ENCODE results near the gene STRBP.
"Not testable (repeated sequence)": the region's sequence is repeated elsewhere in the genome, so short reads cannot be mapped to it uniquely, and the experiment has no call there.

The STRBP gene

GRCh38 chr9:123246534-123246933, 21.9 kb downstream of the STRBP start:
- DNase-seq: no peak

DNA sequence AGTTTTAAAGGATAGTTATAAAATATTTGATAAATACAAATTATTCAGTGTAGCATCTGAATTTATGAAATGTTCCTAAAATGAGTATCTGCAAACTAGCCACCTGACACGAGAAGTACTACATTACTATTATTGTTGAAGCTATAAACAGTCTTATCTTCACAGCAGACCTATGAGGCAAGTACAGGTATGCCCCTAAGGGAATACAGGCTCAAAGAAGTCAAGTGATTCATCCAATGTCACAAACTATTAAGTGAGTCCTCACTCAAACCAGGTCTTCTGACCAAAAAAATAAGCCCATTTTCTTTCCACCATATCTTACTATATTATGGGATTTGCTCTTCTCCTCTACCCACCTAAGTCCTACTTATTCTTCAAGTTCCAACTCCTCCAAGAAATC, 28.7 kb downstream of the STRBP start:
- DNase-seq: no peak

GRCh38 chr9:123238365-123238764, 30.0 kb downstream of the STRBP start:
- DNase-seq: no peak

- DNase-seq: no peak
These were observed 31.2 kb downstream of the STRBP start for GRCh38 chr9:123237220-123237619.

GRCh38 chr9:123235448-123235847, 32.9 kb downstream of the STRBP start:
- no peak for DNase-seq

DNA sequence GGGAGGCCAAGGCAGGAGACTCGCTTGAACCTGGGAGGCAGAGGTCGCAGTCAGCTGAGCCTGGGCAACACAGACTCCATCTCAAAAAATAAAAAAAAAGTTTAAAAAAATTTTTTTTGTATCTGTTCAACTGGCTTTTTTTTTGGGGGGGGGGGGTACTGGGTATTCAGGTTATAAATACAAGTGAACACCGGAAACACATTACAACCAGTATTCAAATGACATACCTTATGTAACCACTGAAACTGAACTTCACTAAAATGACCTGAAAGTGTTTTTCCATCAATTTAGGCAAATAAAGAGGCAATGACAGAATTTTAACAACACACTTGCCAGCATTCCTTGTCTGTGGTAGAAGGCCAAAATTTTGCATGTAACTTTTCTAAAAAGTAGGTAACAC, 33.5 kb downstream of the STRBP start:
- no peak for DNase-seq

GRCh38 chr9:123232332-123232731, 36.1 kb downstream of the STRBP start:
- no peak for DNase-seq

DNA sequence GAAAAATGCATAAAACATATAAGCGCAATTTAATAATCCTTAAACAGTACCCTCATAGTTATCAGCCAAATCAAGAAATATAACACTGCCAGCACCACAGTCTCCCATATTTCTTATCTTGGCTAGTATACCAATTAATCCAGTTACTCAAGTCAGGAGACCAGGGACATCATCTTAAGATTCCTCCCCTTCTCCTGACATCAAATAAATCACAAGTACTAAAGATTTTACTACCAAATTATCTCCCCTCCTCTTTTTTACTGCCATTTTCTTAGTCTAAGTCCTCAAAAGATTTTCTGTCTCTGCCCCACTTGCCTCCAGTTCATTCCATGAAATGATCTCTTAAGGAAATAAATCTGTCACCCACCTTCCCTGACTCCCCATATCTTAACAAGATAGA, 37.0 kb downstream of the STRBP start:
- no peak for DNase-seq

- no peak for DNase-seq
These were observed 39.4 kb downstream of the STRBP start for GRCh38 chr9:123228967-123229366.

- no peak for DNase-seq
These were observed 42.4 kb downstream of the STRBP start for GRCh38 chr9:123225995-123226394.

- DNase-seq: no peak
These were observed 43.0 kb downstream of the STRBP start for GRCh38 chr9:123225374-123225813.

DNA sequence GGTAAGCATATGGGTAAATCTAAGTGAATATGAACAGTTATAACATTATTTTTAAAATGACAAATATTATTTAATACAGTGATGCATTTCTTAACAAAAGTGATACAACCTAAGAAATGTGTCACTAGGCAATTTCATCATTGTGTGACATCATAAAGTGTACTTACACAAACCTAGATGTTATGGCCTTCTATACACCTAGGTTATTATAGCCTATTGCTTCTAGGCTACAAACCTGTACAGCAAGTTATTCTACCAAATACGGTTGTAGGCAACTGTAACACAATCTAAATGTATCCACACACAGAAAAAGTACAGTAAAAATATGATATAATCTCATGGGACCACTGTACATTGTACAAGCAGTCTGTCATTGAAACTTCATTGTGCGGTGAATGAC, 48.3 kb downstream of the STRBP start:
- no peak for DNase-seq

DNA sequence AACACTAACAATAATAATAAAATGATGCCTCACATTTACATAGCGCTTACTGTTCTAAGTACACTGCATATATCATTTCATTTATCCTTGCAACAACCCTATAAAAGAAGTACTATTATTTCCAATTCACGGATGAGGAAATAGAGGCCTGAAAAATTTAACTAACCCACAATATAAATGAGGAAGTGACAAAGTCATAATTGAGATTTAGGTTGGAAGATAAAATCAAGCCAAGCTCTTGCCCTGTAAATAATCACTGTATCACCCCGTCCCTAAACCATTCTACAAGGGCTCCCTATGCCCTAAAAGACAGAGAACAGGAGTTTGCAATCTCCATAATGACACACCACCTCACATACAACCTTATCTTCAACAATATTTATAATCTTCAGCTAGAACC, 49.6 kb downstream of the STRBP start:
- no peak for DNase-seq

DNA sequence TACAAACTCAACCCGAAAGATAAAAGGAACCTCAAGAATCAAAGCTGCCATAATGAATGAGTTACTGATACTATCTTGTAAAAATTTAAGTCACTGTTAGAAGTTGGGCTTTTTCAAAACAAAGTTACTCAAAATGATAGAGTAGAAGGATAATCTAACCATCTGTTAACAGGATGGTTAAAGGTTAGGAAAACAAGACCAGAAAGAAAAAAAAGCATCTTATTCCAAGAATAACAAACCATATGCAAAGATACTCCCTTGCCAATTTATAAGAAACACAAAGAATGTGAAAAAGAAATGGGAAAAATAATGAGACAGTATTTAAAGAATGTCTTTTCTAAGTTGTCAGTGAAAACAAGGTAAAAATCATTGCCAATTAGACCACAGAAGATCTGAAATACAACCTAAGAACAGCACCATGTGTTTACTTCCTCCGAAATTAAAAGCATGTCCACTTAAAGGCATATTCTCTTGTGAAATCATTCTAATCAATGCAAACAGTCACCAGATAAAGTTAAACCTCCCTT, 51.2 kb downstream of the STRBP start:
- no peak for DNase-seq

- DNase-seq: no peak
These were observed 52.1 kb downstream of the STRBP start for GRCh38 chr9:123216251-123216797.

GRCh38 chr9:123211081-123211480, 57.3 kb downstream of the STRBP start:
- DNase-seq: no peak

DNA sequence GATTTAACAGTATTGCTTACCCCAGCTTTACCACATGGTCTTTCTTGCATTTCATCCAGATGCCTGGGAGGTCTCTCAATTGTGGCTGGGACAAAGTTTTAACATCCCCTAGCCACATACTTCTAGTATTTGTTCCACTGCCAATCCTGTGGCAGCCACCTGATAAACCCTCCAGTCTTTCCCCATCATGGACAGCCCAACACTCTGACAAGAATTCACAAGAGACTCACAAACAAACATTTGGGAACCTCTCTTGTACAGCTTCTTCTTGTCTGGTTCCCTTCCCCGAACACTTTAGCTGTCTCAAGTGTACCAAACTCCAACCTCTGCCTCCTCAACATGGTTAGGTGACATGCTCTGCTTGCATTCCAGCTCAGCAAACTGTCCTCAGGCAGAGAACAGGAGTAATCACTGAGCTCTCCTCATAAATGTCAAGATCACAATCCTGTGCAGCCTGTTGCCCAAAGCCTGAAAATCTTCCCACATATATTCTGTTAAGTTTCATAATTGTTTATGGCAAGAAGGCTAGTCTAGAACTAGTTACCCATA, 59.7 kb downstream of the STRBP start:
- no peak for DNase-seq

GRCh38 chr9:123206065-123206464, 62.3 kb downstream of the STRBP start:
- DNase-seq: no peak

DNA sequence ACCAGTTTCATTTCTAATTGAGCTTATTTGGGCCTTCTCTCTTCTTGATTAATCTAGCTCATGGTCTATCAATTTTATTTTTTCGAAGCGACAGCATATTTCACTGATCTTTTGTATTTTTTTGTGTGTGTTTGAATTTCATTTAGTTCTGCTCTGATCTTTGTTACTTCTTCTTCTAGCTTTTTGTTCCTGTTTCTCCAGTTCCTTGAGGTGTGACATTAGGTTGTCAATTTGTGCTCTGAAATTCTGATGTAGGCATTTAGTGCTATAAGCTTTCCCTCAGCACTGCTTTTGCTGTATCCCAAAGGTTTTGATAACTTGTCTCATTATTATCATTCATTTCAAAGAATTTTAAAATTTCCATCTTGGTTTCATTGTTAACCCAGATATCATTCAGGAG, 67.3 kb downstream of the STRBP start:
- DNase-seq: no peak

- DNase-seq: not testable (repeated sequence)
These were observed 67.9 kb downstream of the STRBP start for GRCh38 chr9:123200469-123200868.

GRCh38 chr9:123196124-123196523, 72.3 kb downstream of the STRBP start:
- DNase-seq: no peak

DNA sequence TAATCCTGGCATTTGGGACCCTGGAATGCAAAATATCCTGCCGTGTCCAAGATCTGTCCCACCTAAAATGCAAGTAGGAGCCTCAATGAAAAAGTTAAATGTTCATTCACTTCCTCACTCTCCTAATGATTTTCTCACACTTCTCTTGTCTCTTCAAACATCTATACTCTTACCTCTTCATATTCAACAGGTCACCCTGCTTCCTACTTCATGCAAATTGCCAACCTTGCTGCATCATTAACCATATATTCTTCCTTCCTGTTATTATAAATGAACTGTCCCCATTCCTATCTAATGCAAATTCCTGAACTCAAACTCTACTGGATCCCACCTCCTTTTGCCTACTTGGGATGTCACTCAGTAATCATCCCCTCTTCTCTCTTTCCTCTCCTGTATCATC, 74.4 kb downstream of the STRBP start:
- DNase-seq: no peak

DNA sequence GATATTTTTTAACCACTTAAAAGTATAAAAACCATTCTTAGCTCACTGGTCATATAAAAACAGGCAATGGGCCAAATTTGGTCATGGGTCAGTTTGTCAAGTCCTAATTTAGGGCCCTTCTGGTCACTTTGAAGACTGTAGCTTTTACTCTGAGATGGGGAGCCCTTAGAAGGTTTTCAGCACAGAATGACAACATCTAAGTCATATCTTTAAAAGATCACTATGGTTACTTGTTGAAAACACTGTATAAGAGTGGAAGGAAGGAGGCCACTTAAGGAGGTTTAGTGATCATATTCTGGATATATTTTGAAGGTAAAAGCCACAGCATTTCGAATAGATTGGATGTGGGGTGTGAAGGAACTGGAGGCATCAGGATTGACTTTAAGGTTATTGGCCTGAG, 76.7 kb downstream of the STRBP start:
- no peak for DNase-seq

- DNase-seq: no peak
These were observed 77.1 kb downstream of the STRBP start for GRCh38 chr9:123191260-123191659.

- DNase-seq: no peak
These were observed 81.3 kb downstream of the STRBP start for GRCh38 chr9:123187131-123187530.
